Endothelial cell of umbilical vein (primary cell): ENCODE measurements around the gene FAM222A. TPM values are rescaled to one million over a fixed set of nuclear protein-coding genes. Genes with fewer than 3 reads are reported as not detected.

ENCODE experiments used
- BruUV-seq: library from RNA; stranded (reverse); fragments of 400-500 nt; replicated peaks from 2 replicates; lab custom pipeline; 2021; lab: Mats Ljungman, UMichigan
- CTCF ChIA-PET: fragments of 300-600, 350-600 bp; sonication (Branson Sonifier 250); formaldehyde crosslinking; loops from one replicate; lab custom pipeline; 2021; ENCODE audit warnings: antibody characterized with exemption, inconsistent platforms; lab: Charles Lee
- POLR2A ChIA-PET: fragments of 300-600, 350-600 bp; sonication (Branson Sonifier 250); formaldehyde crosslinking; loops from one replicate; lab custom pipeline; 2021; ENCODE audit warnings: antibody characterized with exemption, inconsistent platforms; lab: Charles Lee
- DNase-seq: peaks from one replicate; pipeline ENCODE4 v3.0.0-alpha.2; 2011; ENCODE audit warnings: low read depth, low spot score
- FAIRE-seq: peaks from 2 replicates; lab custom pipeline; 2011; peaks lifted over from hg19 to GRCh38; lab: Jason Lieb, UNC
- H2AFZ ChIP-seq: 2 replicates; pipeline ENCODE4 v1.6.0; 2012; ENCODE audit warnings: low read depth, low read length, control low read depth, inconsistent platforms
- H3K27ac ChIP-seq: 2 replicates; pipeline ENCODE4 v1.5.1; 2011; ENCODE audit warnings: low read depth, mild to moderate bottlenecking, control low read depth, low read length, moderate library complexity; ENCODE audit not compliant: insufficient read depth
- H3K27me3 ChIP-seq, 2 experiments: 2 replicates each; pipeline versions ENCODE4 v1.6.0 to v1.6.1; 2011; ENCODE audit warnings: low read length in 2 of 2, mixed read lengths in 1 of 2; ENCODE audit not compliant: control insufficient read depth in 2 of 2, insufficient read depth in 2 of 2
- H3K36me3 ChIP-seq, 2 experiments: 2 replicates in 1 of 2; 3 replicates in 1 of 2; pipeline ENCODE4 v1.5.1; 2011; ENCODE audit warnings: low read length in 2 of 2, mild to moderate bottlenecking in 1 of 2, moderate library complexity in 1 of 2; ENCODE audit not compliant: control insufficient read depth in 2 of 2, insufficient read depth in 2 of 2; ENCODE audit errors: extremely low read depth in 1 of 2
- H3K4me1 ChIP-seq: 3 replicates; pipeline ENCODE4 v1.5.1; 2011; ENCODE audit warnings: mild to moderate bottlenecking, low read length; ENCODE audit not compliant: control insufficient read depth, insufficient read depth; ENCODE audit errors: extremely low read depth
- H3K4me2 ChIP-seq: 2 replicates; pipeline ENCODE4 v1.6.1; 2011; ENCODE audit warnings: low read length, control low read depth, mixed read lengths; ENCODE audit not compliant: insufficient read depth
- H3K4me3 ChIP-seq, 3 experiments: fragments of 200-600 bp in 1 of 3; sonication (generic), shearing (Covaris generic) in 1 of 3; replicated peaks in 1 of 3; 2 replicates each; pipeline ENCODE4 v1.5.1; 2011 to 2016; ENCODE audit warnings: control low read depth in 3 of 3, low read length in 3 of 3, mild to moderate bottlenecking in 2 of 3, inconsistent platforms in 1 of 3, low read depth in 1 of 3, moderate library complexity in 1 of 3; ENCODE audit not compliant: insufficient read depth in 1 of 3
- H3K79me2 ChIP-seq: 2 replicates; pipeline ENCODE4 v1.6.0; 2012; ENCODE audit warnings: low read length, inconsistent platforms; ENCODE audit not compliant: control insufficient read depth, insufficient read depth
- H3K9ac ChIP-seq: replicated peaks from 2 replicates; pipeline ENCODE3; 2011; ENCODE audit warnings: low read length, control low read depth; ENCODE audit not compliant: insufficient read depth; ENCODE audit errors: extremely low read depth
- H3K9me1 ChIP-seq: replicated peaks from 3 replicates; pipeline ENCODE4 v1.6.0; 2011; ENCODE audit warnings: mild to moderate bottlenecking, low read length; ENCODE audit not compliant: control insufficient read depth, insufficient read depth; ENCODE audit errors: extremely low read depth
- H3K9me3 ChIP-seq: replicated peaks from 2 replicates; pipeline ENCODE4 v1.5.1; 2012; ENCODE audit warnings: low read length, inconsistent platforms; ENCODE audit not compliant: control insufficient read depth, insufficient read depth
- H4K20me1 ChIP-seq: replicated peaks from 2 replicates; pipeline ENCODE3; 2011; ENCODE audit warnings: mild to moderate bottlenecking, low read length; ENCODE audit not compliant: control insufficient read depth, insufficient read depth; ENCODE audit errors: extremely low read depth
- CTCF ChIP-seq, 2 donors: IDR thresholded peaks; 1 replicate in 1 of 2; 2 replicates in 1 of 2; pipeline ENCODE4 v1.5.1; 2011; ENCODE audit warnings: low read length in 2 of 2, mild to moderate bottlenecking in 2 of 2, moderate library complexity in 2 of 2, control low read depth in 1 of 2, inconsistent platforms in 1 of 2, low read depth in 1 of 2; ENCODE audit not compliant: insufficient read depth in 1 of 2; ENCODE audit errors: extremely low read depth in 1 of 2
- EZH2 ChIP-seq: IDR thresholded peaks from 2 replicates; pipeline ENCODE4 v1.6.1; 2012; ENCODE audit warnings: borderline replicate concordance, low read depth, mild to moderate bottlenecking, moderate library complexity, low read length, inconsistent platforms; ENCODE audit not compliant: severe bottlenecking
- FOS ChIP-seq: IDR thresholded peaks from 2 replicates; pipeline ENCODE4 v1.6.1; 2011; ENCODE audit warnings: mild to moderate bottlenecking, low read length, moderate library complexity, borderline replicate concordance; ENCODE audit not compliant: insufficient read depth
- GATA2 ChIP-seq: IDR thresholded peaks from 2 replicates; pipeline ENCODE4 v1.7.0; 2011; ENCODE audit warnings: low read depth, mild to moderate bottlenecking, moderate library complexity, mixed read lengths, low read length; ENCODE audit not compliant: insufficient read length, insufficient read depth
- JUN ChIP-seq: IDR thresholded peaks from 2 replicates; pipeline ENCODE4 v1.6.1; 2011; ENCODE audit warnings: borderline replicate concordance, low read depth; ENCODE audit not compliant: insufficient read length, insufficient read depth
- MAX ChIP-seq: IDR thresholded peaks from 2 replicates; pipeline ENCODE4 v1.6.1; 2011; ENCODE audit not compliant: insufficient read depth, insufficient read length
- MYC ChIP-seq: IDR thresholded peaks from one replicate; pipeline ENCODE4 v1.6.1; 2011; ENCODE audit warnings: mild to moderate bottlenecking, low read depth, low read length
- POLR2A ChIP-seq: IDR thresholded peaks from 2 replicates; pipeline ENCODE4 v1.6.1; 2012; ENCODE audit warnings: low read depth, mild to moderate bottlenecking, control low read depth, low read length
- POLR2AphosphoS5 ChIP-seq: IDR thresholded peaks from 2 replicates; pipeline ENCODE4 v1.6.1; 2012; ENCODE audit warnings: low read depth, mild to moderate bottlenecking, control low read depth, low read length, moderate library complexity; ENCODE audit not compliant: insufficient read depth
- dilution Hi-C: fragments of 300-500 bp; cut with MboI; formaldehyde crosslinking; loops from one replicate; pipeline ENCODE4 v1.15.0; 2019; ENCODE audit warnings: low sequenced_read_pairs; ENCODE audit not compliant: extremely low pct_ligation_motif_present
- intact Hi-C: fragments of 100-400 bp; cut with micrococcal nuclease; formaldehyde crosslinking; loops from one replicate; pipeline ENCODE4 v1.10.0; 2022
- polyA plus RNA-seq, 4 experiments: library from polyadenylated mRNA; depleted of rRNA in 3 of 4; stranded (reverse) in 3 of 4; unstranded in 1 of 4; fragments of >200 nt; gene quantifications; 2 replicates each; pipeline versions ENCODE4 v1.2.1 to v1.2.3, GENCODE V29; 2011 to 2012; ENCODE audit warnings: missing spikeins in 1 of 4
- total RNA-seq: library from RNA; stranded (reverse); gene quantifications from 2 replicates; pipeline ENCODE4 v1.2.3, GENCODE V29; 2021

The FAM222A gene
- total and polyA plus RNA-seq, 2 donors (not counting 3 experiments of a cell fraction or from before 2014, with no cell fraction given): 0.62 to 1.7 TPM

- H2AFZ ChIP-seq: no peak overlapping the region
- no peaks in the 10 kb centered on the region for H4K20me1 ChIP-seq
- no peaks in the 10 kb centered on the region for H3K27me3 ChIP-seq
- CTCF ChIA-PET: interaction anchor here (2.4 kb wide), 1 partner anchor 45 kb away, joined by 5 read pairs; no protein-coding TSS in a partner anchor
- dilution Hi-C loops: no loop called here
- H3K36me3 ChIP-seq: peaks cover 0 to 2% of the 10 kb centered on the region in 2 experiments
- POLR2A ChIA-PET: no interaction called here
- H3K27ac ChIP-seq: no peak overlapping the region
- H3K9me1 ChIP-seq: no peaks in the 10 kb centered on the region
- TF ChIP-seq MYC (no peak), FOS (no peak), CTCF (IDR thresholded peaks at IDR 0.05; ENCODE audit: extremely low read depth in 1 of 2, insufficient read depth in 1 of 2, low read depth in 1 of 2, low read length in 2 of 2) (no peak), GATA2 (no peak), POLR2A (no peak), EZH2 (no peak), MAX (no peak), JUN (no peak), POLR2AphosphoS5 (no peak)
- no peak overlapping the region for H3K9ac ChIP-seq
- FAIRE-seq: no peak
- H3K4me2 ChIP-seq: no peak overlapping the region
- H3K4me3 ChIP-seq: no peak overlapping the region
- intact Hi-C loops: no loop called here
- DNase-seq: no peak
- BruUV-seq: no TSS peak
- no peaks in the 10 kb centered on the region for H3K79me2 ChIP-seq
- no peaks in the 10 kb centered on the region for H3K4me1 ChIP-seq
- no peaks in the 10 kb centered on the region for H3K9me3 ChIP-seq
Measured at GRCh38 chr12:109800536-109800935, 86.9 kb downstream of the FAM222A start.
